Pons (tissue), 1 donor: ENCODE results near the gene MCTP1.
A peak's percentile ranks its signal among the peaks of the same experiment; 100 is the strongest.
"Not testable (repeated sequence)": the region's sequence is repeated elsewhere in the genome, so short reads cannot be mapped to it uniquely, and the experiment has no call there.

Source experiments
- DNase-seq: peaks from one replicate; pipeline ENCODE4 v3.0.0-alpha.2; 2016; ENCODE audit warnings: low spot score

Gene MCTP1

DNA sequence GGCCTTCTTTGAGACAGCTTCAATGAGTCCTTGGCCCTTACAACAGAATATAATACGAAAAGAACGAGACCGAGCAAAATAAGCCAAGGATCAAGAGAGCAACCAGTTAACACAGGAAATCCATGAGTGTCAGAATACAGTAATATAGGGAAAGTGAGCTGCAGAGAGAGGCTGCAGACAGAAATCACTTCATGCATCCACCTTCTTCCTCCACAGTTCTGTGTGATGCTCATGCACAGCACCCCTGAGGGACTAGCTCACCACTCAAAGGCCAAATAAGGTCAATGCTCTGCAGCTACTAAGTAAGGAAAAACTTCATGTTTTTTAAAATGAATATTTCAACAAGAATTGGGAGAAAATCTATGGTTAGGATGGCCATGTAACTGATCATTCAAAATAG lies 257.1 kb downstream of the MCTP1 start:
- DNase-seq = no peak

DNA sequence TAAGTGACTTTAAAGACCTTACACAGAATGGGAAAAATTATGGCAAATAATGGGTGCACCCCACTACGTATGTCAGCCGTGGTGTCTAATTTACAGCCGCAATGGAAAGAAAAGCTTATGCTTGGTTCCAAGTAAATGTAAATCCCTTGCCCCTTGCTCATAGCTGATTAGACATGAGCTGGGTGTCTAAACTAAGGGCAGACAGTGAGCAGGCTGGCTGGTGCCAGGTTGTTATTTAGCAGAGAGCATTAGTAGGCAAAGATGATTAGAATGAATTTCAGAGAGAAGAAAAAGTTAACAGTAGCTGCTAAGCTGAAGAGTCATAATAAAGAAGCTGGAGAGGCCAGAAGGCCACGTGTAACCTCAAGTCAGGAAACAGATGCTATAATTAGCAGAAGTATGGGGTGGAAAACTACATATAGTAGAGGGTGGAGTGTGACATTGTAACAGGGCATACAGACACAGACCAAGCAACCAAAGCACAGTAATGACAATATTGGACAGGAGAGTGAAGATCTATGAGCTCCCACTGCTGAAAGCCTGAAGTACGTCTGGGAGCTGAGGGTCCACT lies 257.7 kb downstream of the MCTP1 start:
- no peak for DNase-seq

DNA sequence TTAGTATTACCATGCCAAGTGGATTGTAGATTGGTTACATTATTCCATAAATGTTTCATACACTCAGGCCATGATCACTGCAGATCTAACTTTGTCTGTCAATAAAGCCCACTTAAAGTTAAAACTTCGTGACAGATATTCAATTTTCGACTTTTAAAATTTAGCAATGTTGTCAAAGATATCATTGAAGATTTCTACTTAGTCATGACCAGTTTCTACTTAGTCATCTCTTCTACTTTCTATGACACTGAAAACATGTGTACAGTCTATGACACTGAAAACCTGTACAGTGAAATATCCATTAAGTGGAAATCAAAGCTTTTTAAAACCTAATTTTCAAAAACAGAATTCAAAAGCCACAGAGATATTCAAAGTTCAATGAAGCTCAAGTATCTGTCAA lies 258.2 kb downstream of the MCTP1 start:
- DNase-seq = no peak

DNA sequence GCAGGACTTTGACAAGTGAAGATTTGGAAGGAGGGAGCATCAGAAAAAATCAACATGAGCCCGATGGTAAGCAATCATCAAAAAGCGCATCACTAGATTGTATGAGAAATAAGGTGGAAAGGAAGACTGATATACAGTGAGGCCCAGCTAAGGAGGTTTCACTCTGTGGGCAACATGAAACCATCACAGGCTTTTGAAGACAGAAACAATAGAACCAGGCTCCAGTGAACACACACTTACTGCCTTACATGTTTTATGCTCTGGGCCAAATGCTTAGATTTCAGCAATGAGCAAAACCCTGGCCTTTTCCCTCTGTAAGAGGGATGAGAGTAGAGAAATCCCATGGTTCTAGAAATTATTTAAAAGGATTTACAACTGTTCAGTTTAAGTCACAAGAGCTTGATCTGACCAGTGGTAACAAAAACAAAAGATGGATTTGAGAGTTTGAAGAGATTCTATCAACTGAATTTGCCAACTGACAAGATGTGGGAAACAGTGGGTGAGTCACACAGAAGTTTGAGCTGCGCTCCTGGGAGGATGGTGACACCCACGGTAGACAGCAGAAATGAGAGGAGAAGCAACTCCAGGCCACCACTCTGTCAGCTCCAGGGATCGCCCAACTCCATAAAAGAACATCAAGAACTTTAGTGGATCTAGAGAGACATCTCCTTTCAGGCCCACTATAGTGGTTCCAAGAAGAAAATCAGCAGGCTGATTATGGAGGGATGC lies 261.8 kb downstream of the MCTP1 start:
- no peak for DNase-seq

- DNase-seq = no peak
Measured at GRCh38 chr5:95020345-95020744, 264.5 kb downstream of the MCTP1 start.

GRCh38 chr5:95018946-95019345 lies 265.9 kb downstream of the MCTP1 start:
- no peak for DNase-seq

DNA sequence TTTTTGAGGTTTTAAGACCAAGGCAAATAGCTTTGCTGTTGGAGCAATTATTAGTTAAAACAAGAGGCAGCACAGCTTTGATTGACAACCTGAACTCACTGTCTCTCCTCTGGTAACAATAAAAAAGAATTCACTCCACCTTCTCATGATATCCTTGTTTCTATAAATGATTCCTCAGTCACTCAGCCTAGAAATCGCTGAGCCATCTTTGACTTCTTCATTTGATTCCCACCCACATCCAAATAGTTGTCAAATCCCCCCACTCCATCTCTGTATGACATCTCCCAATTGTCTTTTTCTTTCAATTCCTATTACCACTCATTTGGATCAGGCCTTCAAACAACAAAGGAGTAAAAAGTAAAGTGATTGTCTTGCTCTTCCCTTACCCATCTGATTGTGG lies 266.4 kb downstream of the MCTP1 start:
- DNase-seq = no peak

DNA sequence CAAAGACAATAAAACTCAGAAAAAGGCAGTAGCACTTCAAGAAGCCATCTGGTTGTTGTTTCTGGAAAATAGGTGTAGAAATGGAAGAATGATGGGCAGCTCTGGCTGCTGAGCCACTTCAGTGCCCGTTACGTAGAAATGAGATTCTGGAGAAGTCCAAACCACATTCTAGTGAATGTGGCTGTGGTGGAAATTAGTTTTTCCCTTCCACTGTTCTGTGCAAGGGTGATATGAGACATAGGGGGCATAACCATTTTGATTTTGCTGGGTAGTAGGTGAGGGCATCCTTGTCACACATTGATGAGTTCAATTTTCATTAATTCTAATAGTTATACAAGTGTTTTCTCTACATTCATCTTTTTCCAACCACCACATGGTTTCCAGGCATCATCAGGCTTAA lies 275.1 kb downstream of the MCTP1 start:
- DNase-seq = no peak

DNA sequence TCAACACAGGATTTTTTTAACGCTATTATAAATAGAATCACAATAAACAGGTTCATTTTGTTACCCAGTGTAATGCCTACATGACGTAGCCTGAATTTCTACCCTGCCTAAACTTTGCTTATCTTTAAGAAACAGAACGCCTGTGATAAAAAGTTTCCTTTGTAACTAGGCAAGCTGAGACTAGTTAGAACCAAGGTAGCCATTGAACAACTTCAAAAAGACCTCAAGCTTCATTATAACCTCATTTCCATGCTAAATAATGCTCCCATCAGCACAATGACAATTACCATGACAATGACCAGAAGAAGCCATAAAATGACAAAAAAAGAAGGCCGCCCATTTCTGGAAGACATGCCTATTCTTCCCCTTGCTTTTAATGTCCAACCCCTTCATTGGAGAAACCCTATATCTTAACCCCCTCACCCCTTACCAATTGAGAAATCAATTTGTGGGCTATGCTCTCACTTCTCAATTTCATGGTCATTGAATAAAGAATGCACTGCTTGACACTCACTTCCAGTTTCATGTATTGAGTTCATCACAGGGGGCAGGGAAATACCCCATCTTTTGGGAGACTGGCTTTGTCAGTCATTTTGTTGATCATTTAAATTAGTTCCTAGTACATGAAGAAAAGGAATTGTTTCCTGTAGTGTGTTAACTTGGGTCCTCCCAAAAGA lies 276.8 kb downstream of the MCTP1 start:
- no peak for DNase-seq

DNA sequence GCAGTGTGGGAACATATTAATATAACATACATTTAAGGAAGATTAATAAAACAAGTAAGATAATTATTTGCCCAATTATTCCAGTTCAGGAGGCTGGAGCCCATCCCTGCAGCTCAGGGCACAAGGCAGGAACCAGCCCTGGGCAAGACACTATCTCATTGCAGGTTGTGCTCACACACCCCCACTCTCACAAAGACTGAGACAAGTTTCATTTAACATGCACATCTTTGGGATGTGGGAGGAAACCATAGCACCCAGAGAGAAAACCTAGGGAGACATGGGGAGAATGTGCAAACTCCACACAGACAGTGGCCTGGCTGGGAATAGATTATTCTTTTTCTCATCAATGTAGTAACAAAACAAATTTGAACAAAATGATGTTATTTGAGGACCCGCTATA lies 279.1 kb downstream of the MCTP1 start:
- no peak for DNase-seq

GRCh38 chr5:94998670-94999069 lies 286.2 kb downstream of the MCTP1 start:
- no peak for DNase-seq

- DNase-seq = not testable (repeated sequence)
Measured at GRCh38 chr5:94994537-94994936, 290.4 kb downstream of the MCTP1 start.

DNA sequence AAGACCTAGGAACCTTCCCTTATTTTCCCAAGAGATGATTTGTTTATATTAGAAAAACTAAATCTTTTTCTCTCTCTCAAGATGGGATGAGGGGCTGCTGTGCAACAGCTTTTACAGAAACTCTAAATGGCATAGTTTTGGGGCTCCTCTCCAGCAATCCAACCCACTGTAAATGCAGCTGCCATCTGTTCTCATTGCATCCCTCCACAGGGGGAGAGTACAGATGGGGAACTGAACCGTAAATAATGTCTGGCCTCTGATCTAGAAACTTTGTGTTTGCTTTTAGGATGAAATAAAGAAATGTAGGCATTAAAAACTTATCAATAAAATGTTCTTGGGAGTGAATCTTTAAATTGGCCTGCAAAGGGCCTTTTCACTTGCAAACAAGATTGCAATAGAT lies 291.4 kb downstream of the MCTP1 start:
- no peak for DNase-seq

DNA sequence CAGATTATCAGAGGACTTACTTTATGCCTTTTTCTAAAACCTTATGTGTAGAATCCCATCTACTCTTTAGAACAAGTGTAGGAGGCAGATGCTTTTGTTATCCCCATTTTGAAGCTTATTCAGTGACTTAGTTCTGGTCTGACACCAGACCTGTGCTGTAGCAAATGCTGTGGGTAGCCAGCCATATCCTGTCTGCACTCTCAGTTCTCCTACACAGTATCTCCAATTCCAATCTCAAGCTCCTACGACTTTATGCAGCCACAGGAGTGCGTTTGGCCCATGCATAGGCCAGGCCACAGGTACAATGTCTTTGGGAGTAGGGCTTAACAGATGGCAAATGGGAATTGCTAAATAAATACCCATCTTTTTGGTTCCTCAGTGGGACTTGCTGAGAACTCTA lies 292.6 kb downstream of the MCTP1 start:
- DNase-seq = no peak

DNA sequence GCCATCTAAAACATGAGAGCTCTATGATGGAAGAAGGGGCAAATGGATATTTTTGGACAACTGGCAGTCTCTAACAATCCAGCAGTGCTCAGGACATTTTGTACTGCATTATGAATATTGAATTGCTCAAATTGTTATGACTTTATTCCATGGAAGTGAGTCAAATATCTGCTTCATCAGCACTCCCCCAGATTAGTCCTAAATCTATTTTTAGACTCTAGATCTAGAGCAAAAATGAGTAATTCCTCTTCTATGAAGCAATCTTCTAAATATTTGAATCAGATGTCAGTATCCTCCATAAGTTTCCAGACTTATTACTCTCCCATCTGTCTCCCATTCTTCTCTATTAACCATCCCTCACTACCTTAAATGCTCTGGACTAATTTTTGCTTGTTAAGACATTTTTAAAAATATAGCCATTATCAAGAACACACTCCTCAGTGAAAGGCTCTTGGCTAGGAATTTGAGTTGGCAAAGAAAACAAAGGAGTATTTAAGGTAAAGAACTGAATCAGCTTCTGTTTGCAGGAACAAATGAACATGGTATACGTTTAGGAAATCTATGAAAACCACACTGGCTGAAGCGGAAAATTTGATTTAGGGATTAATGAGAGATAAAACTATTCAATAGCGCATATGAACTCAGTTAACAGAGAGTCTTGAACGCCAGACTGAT lies 300.9 kb downstream of the MCTP1 start:
- no peak for DNase-seq

DNA sequence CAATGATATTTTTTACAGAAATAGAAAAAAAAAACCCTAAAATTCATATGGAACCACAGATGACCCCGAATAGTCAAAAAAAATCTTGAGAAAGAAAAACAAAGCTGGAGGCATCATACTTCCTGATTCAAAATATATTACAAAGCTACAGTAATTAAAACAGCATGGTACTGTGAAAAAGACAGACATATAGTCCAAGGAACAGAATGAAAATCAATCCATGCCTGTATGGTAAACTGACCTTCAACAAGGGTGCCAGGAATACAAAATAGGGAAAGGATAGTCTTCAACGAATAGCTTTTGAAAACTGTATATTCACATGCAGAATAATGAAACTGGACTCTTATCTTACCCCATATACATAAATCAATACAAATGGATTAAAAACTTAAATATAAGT lies 307.5 kb downstream of the MCTP1 start:
- no peak for DNase-seq

DNA sequence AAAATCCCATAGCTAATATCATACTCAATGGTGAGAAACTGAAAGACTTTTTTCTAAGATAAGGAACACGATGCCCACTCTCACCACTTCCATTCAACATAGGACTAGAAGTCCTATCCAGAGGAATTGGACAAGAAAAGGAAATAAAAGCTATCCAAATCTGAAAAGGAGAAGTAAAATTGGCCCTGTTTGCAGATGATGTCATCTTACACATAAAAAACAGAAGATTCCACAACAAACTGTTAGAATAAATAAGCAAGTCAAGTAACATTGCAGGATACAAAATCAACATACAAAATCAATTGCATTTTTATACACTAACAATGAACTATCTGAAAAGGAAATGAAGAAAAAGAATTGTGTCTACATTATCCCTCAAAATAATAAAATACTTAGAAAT lies 308.0 kb downstream of the MCTP1 start:
- no peak for DNase-seq

- no peak for DNase-seq
Measured at GRCh38 chr5:94972268-94972667, 312.6 kb downstream of the MCTP1 start.

DNA sequence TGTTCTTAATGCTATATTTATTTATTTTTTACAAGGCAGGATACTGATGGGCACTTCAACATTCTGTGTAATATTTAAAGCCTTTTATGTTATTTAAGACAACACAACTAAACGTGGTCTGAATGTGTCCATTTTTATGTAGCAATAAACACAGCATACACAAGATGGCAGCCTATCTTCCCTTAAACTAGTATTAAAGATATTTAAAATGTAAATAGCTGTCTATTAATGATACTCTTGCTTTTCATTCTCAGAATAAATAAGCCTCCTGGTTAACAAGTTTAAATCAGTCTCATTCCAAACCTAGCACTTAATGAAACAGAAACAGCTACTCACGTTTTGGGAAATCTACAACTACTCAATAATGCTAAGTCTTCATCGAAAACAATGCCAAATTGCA lies 315.7 kb downstream of the MCTP1 start:
- DNase-seq = no peak

DNA sequence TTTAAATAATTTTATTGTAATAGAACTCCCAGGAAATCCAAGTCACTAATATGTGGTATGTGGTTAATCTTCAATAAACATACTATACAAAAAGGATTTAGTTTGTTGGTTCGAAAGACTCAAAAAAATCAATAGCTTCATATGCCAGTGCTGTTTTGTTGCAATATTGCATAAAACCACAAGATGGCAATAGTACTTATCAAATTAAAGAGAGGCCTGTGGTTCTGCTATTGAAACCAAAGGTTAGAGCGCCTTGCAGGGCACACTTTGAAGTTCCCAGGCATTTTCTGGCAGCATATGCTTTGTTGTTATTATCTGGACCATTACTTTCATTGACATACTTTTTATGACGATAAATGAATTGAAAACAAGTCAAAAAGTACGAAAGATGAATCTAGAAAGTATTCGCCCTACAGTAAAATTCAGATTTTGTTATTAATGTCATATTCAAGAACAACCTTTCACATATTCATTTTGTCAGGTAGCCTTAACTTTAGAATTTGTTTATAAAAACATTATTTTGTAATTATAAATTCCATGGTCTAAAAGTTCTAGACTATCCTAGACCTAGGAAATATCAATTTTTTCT lies 316.3 kb downstream of the MCTP1 start:
- DNase-seq = peak; percentile 83

GRCh38 chr5:94967525-94967924 lies 317.4 kb downstream of the MCTP1 start:
- DNase-seq = no peak

DNA sequence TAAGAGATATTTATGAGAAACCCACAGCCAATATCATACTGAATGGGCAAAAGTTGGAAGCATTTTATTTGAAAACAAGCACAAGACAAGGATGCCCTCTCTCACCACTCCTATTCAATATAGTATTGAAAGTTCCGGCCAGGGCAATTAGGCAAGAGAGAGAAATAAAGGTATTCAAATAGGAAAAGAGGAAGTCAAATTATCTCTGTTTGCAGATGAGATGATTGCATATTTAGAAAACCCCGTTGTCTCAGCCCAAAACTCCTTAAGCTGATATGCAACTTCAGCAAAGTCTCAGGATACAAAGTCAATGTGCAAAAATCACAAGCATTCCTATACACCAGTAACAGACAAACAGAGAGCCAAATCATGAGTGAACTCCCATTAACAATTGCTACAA lies 325.6 kb downstream of the MCTP1 start:
- DNase-seq = not testable (repeated sequence)

- DNase-seq = no peak
Measured at GRCh38 chr5:94945656-94946055, 339.2 kb downstream of the MCTP1 start.
